Ureter (tissue), 1 donor: ENCODE measurements around the gene RHOXF1. TPM values are rescaled to one million over a fixed set of nuclear protein-coding genes. Genes with fewer than 3 reads are reported as not detected.
"Not testable (repeated sequence)": the region's sequence is repeated elsewhere in the genome, so short reads cannot be mapped to it uniquely, and the experiment has no call there.

Experiments
- DNase-seq: peaks from one replicate; pipeline ENCODE4 v3.0.0-alpha.2; 2020; ENCODE audit warnings: low spot score
- total RNA-seq: library from RNA; stranded (reverse); gene quantifications from one replicate; pipeline ENCODE4 v1.2.4, GENCODE V29; 2023
- donor health status: DM: yes; HTN: yes; CAD: no.

Gene RHOXF1
- not detected for total RNA-seq

DNA sequence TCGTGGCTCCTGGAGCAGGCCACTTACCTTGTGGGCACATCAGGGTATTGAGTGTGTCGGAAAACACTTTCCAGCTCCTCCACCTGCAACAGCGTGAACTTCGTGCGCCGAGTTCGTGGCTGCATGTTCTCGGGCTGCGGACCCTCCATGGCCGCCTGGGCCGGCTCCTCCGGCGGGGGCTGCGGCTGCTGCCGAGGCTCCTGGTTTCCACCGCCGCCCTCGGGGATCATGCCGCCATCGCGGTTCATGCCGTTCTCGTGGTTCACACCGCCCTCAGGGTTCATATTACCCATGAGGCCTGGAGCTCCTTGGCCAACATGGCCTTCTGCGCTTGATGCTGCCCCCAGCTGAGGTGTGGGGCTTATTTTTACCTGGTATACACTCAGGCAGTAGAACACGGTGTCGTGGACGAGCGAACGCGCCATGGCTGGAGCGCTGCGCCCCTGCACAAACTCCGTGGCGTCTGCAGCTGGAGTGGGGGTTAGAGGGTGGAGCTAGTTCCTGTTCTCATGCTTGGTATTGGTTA lies at the start of gene RHOXF1:
TSS of gene RHOXF1 (minus strand) at position 476 of the 526 bp plus-strand sequence. CDS start at position 425, 51 bp downstream.
- DNase-seq = no peak

- not testable (repeated sequence) for DNase-seq
Measured at GRCh38 chrX:120159086-120159485, 43.4 kb upstream of the RHOXF1 start.

DNA sequence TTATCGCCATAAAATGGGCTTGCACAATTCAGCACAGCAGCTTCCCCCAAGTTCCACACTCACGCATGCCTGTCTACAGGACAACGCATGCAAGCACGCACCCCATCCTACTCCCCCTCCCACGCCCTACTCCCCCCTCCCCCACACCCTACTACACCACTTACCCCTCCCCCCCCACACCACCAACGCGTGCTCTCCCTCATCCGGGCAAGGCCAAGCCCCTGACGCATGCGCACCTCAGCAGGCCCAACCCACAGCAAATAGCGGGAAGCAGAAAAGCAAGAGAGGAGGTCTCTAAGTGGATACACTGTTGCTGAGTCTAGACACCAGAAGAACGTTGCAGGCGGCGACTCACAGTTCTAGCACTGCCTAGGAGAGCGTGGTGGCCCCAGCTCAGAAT lies 42.6 kb upstream of the RHOXF1 start, which contains the start of gene RHOXF2:
TSS of gene RHOXF2 (plus strand) at position 301 of the 400 bp plus-strand sequence. CDS start 138 bp downstream, outside the sequence.
- DNase-seq = not testable (repeated sequence)

- DNase-seq = not testable (repeated sequence)
Measured at GRCh38 chrX:120150109-120150744, 34.5 kb upstream of the RHOXF1 start.

- no peak for DNase-seq
Measured at GRCh38 chrX:120147537-120147936, 31.8 kb upstream of the RHOXF1 start.

DNA sequence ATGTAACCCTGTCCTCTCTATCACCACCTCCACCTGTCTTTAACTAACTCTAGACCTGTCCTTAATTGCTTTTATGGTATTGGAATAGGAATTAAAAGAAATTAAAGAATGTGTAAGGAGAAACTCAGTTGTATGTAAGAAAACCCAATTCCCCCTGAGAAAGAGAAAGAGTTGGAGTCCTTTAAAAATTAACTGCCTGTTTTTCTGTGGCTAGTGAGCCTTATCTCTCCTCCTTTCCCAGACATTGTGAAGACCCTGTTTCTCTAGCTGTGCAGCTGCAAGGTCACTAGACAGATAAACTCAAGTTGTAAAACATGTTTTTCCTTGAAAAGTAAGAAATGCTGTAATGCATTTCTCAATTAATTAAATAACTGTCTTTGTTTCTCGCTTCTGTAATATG lies 30.6 kb upstream of the RHOXF1 start:
- not testable (repeated sequence) for DNase-seq

GRCh38 chrX:120145295-120145925 lies 29.7 kb upstream of the RHOXF1 start:
- no peak for DNase-seq

DNA sequence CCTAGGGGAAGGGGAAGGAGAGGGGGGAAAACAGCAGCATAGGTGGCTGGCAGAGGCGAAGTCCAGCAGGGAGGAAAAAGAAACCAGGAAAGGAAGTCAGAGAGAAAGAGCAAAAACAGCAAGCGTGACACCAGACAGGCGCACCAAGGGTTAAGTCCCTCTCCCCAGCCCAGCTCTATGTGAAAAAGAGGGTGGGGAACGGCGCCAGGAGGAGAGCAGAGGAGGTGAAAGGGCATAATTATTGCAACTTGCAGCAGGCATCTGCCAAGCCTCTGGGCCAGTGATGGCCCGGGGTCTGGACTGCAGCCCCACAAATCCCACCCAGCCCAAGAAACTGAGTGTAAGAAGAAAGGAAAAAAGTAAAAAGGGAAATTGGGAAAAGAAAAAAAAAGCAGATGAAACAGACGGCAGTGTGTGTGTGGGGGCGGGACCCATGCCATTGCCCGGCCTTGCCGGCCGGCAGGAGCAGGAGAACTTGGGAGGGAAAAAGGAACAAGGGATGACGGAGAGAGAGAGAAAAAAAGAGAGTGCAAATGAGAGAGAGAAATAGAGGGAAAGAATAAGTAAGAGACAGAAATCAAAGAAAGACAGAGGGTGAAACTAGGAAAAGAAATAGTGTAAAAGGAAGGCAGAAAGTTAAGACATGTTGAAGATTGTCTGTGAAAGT lies 28.6 kb upstream of the RHOXF1 start:
- DNase-seq = no peak

GRCh38 chrX:120140293-120140981 lies 24.7 kb upstream of the RHOXF1 start:
- DNase-seq = no peak

DNA sequence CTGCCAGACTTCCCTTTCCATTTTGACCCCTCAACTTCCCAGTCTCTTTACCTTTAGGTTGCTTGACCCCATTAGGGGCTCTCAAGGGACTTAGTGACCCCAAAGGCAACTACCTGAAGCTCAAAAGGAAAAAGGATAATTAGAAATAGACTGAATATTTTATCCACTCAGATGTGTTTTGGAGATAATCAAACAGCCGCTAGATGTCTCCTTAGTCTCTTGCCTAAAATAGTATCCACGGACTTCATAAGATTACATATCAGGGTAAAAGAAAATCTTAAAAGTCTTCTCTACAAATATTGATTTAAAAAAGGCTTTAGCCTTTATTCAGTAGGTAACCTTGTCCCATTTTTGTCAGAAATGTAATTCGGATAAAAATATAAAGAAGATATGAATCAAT lies 21.7 kb upstream of the RHOXF1 start:
- no peak for DNase-seq

DNA sequence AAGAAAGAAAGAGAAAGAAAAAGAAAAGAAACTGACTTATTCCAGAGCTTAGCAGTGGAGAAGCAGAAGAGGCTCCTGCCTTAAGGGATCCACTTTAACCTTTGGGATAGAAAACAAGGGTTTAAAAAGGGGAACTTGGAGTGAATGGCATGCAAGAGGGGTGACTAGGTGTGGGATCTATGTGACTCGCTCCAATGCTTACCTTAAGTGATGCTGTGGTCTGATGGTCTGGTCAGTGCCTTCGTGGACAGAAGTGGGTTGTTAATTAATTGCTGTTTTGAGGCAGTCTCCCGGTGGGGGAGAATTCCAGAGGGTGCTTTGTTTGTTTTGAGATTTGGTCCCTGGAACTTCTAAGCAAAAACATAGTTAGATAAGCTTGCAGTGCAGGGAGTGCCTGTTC lies 21.1 kb upstream of the RHOXF1 start:
- no peak for DNase-seq

GRCh38 chrX:120136128-120136527 lies 20.4 kb upstream of the RHOXF1 start:
- no peak for DNase-seq

DNA sequence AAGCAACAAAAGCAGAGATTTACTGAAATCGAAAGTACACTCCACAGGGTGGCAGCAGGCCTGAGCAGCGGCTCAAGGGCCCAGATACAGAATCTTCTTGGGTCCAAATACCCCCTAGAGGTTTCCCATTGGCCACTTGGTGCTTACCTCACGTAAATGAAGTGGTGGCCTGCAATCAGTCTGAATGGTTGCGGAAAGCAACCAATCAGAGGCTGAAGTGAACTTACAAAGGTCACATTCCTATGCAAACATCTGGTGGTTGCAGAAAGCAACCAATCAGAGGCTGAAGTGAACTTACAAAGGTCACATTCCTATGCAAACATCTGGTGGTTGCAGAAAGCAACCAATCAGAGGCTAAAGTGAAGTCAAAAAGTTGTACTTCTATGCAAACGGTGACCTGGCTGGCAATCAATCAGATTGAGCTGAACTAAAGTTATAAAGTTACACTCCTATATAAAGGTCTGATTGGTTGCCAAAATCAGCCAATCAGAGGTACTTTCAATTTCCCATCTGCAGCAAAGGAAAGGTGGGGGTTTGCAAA lies 12.7 kb upstream of the RHOXF1 start:
- not testable (repeated sequence) for DNase-seq

DNA sequence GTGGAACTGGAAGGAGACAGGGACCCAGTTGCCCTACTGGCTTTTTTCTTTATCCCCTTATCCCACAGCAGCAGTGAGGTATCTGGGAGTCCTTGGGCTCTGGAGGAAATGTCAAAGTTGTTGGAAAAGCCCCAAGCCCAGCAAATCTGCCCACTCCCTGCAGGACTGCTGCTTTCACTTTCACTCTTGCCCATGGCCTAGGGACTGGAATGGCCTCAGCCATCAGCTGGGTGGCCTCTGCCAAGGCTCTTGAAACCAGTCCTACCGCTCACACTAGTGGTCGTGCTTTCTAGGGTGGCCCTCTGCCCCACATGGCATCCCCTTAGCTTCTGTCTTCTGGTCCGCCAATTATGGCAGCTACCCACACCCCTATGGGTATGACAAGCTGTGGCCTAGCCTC lies 9.7 kb upstream of the RHOXF1 start:
- DNase-seq = no peak

- DNase-seq = no peak
Measured at GRCh38 chrX:120120223-120120622, 4.5 kb upstream of the RHOXF1 start.

- DNase-seq = no peak
Measured at GRCh38 chrX:120111611-120112010, 4.1 kb downstream of the RHOXF1 start.

GRCh38 chrX:120109378-120109777 lies 6.3 kb downstream of the RHOXF1 start:
- DNase-seq = no peak

GRCh38 chrX:120104707-120105106 lies 11.0 kb downstream of the RHOXF1 start:
- not testable (repeated sequence) for DNase-seq

DNA sequence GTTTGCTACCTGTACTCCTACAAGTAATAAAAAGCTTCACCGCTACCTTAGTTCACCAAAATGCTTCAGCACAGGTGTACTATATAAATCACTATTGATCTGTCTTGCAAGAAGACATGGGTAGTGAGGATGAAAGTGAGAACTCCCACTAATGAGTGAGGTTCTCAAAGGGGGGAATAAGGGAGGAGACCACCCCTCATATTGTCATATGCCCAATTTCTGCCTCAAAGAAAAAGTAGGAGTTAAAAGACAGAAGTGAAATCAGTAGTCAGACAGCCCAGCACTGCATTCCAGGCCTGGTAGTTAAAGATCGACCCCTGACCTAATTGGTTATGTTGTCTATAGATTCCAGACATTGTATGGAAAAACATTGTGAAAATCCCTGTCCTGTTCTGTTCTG lies 14.7 kb downstream of the RHOXF1 start:
- not testable (repeated sequence) for DNase-seq

GRCh38 chrX:120090208-120090607 lies 25.5 kb downstream of the RHOXF1 start:
- no peak for DNase-seq

DNA sequence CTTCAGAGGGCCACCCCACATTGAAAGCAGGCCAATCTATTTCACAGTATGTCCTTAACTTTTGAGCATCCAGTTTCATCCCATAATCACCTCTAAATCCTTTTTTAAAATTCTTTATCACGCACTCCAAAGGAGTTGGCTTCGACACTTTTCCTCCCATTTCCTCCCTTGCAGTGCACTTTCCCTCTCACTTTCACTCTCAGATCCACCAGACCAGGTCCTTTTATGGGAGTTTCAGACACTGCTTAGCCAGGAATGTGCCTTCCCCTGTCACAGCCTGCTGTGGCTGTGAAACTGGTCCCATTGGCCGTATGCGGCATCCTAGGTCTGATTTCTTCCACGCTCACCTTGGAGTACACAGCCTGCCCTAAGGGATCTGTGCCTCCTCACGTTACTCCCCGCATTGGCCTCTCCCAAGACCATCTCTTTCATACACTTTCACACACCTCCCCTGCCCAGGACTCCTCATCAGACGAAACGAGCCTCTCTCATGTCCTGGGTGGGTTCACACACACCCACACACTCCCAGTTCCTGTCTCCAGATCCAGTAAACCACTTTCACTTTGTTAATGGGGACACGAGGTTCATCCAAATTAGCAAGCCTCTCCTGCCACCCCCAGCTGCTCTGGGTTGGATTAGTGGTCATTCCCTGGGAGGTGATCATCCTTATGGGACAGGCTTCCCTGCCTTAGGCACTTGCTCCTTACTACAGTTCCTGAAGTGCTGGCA lies 28.3 kb downstream of the RHOXF1 start:
- DNase-seq = no peak
